Endothelial cell of umbilical vein (primary cell): Measurements from ENCODE around the gene SLC44A2. TPM values are rescaled to one million over a fixed set of nuclear protein-coding genes. Genes with fewer than 3 reads are reported as not detected.
A peak's percentile ranks its signal among the peaks of the same experiment; 100 is the strongest.

Experiments
- BruUV-seq: library from RNA; stranded (reverse); fragments of 400-500 nt; replicated peaks from 2 replicates; lab custom pipeline; 2021; lab: Mats Ljungman, UMichigan
- CTCF ChIA-PET: fragments of 300-600, 350-600 bp; sonication (Branson Sonifier 250); formaldehyde crosslinking; loops from one replicate; lab custom pipeline; 2021; ENCODE audit warnings: antibody characterized with exemption, inconsistent platforms; lab: Charles Lee
- POLR2A ChIA-PET: fragments of 300-600, 350-600 bp; sonication (Branson Sonifier 250); formaldehyde crosslinking; loops from one replicate; lab custom pipeline; 2021; ENCODE audit warnings: antibody characterized with exemption, inconsistent platforms; lab: Charles Lee
- DNase-seq: peaks from one replicate; pipeline ENCODE4 v3.0.0-alpha.2; 2011; ENCODE audit warnings: low read depth, low spot score
- FAIRE-seq: peaks from 2 replicates; lab custom pipeline; 2011; peaks lifted over from hg19 to GRCh38; lab: Jason Lieb, UNC
- H2AFZ ChIP-seq: 2 replicates; pipeline ENCODE4 v1.6.0; 2012; ENCODE audit warnings: low read depth, low read length, control low read depth, inconsistent platforms
- H3K27ac ChIP-seq: 2 replicates; pipeline ENCODE4 v1.5.1; 2011; ENCODE audit warnings: low read depth, mild to moderate bottlenecking, control low read depth, low read length, moderate library complexity; ENCODE audit not compliant: insufficient read depth
- H3K27me3 ChIP-seq, 2 experiments: 2 replicates each; pipeline versions ENCODE4 v1.6.0 to v1.6.1; 2011; ENCODE audit warnings: low read length in 2 of 2, mixed read lengths in 1 of 2; ENCODE audit not compliant: control insufficient read depth in 2 of 2, insufficient read depth in 2 of 2
- H3K36me3 ChIP-seq, 2 experiments: 2 replicates in 1 of 2; 3 replicates in 1 of 2; pipeline ENCODE4 v1.5.1; 2011; ENCODE audit warnings: low read length in 2 of 2, mild to moderate bottlenecking in 1 of 2, moderate library complexity in 1 of 2; ENCODE audit not compliant: control insufficient read depth in 2 of 2, insufficient read depth in 2 of 2; ENCODE audit errors: extremely low read depth in 1 of 2
- H3K4me1 ChIP-seq: 3 replicates; pipeline ENCODE4 v1.5.1; 2011; ENCODE audit warnings: mild to moderate bottlenecking, low read length; ENCODE audit not compliant: control insufficient read depth, insufficient read depth; ENCODE audit errors: extremely low read depth
- H3K4me2 ChIP-seq: 2 replicates; pipeline ENCODE4 v1.6.1; 2011; ENCODE audit warnings: low read length, control low read depth, mixed read lengths; ENCODE audit not compliant: insufficient read depth
- H3K4me3 ChIP-seq, 3 experiments: fragments of 200-600 bp in 1 of 3; sonication (generic), shearing (Covaris generic) in 1 of 3; replicated peaks in 1 of 3; 2 replicates each; pipeline ENCODE4 v1.5.1; 2011 to 2016; ENCODE audit warnings: control low read depth in 3 of 3, low read length in 3 of 3, mild to moderate bottlenecking in 2 of 3, inconsistent platforms in 1 of 3, low read depth in 1 of 3, moderate library complexity in 1 of 3; ENCODE audit not compliant: insufficient read depth in 1 of 3
- H3K79me2 ChIP-seq: 2 replicates; pipeline ENCODE4 v1.6.0; 2012; ENCODE audit warnings: low read length, inconsistent platforms; ENCODE audit not compliant: control insufficient read depth, insufficient read depth
- H3K9ac ChIP-seq: replicated peaks from 2 replicates; pipeline ENCODE3; 2011; ENCODE audit warnings: low read length, control low read depth; ENCODE audit not compliant: insufficient read depth; ENCODE audit errors: extremely low read depth
- H3K9me1 ChIP-seq: replicated peaks from 3 replicates; pipeline ENCODE4 v1.6.0; 2011; ENCODE audit warnings: mild to moderate bottlenecking, low read length; ENCODE audit not compliant: control insufficient read depth, insufficient read depth; ENCODE audit errors: extremely low read depth
- H3K9me3 ChIP-seq: replicated peaks from 2 replicates; pipeline ENCODE4 v1.5.1; 2012; ENCODE audit warnings: low read length, inconsistent platforms; ENCODE audit not compliant: control insufficient read depth, insufficient read depth
- H4K20me1 ChIP-seq: replicated peaks from 2 replicates; pipeline ENCODE3; 2011; ENCODE audit warnings: mild to moderate bottlenecking, low read length; ENCODE audit not compliant: control insufficient read depth, insufficient read depth; ENCODE audit errors: extremely low read depth
- CTCF ChIP-seq, 2 donors: IDR thresholded peaks; 1 replicate in 1 of 2; 2 replicates in 1 of 2; pipeline ENCODE4 v1.5.1; 2011; ENCODE audit warnings: low read length in 2 of 2, mild to moderate bottlenecking in 2 of 2, moderate library complexity in 2 of 2, control low read depth in 1 of 2, inconsistent platforms in 1 of 2, low read depth in 1 of 2; ENCODE audit not compliant: insufficient read depth in 1 of 2; ENCODE audit errors: extremely low read depth in 1 of 2
- FOS ChIP-seq: IDR thresholded peaks from 2 replicates; pipeline ENCODE4 v1.6.1; 2011; ENCODE audit warnings: mild to moderate bottlenecking, low read length, moderate library complexity, borderline replicate concordance; ENCODE audit not compliant: insufficient read depth
- GATA2 ChIP-seq: IDR thresholded peaks from 2 replicates; pipeline ENCODE4 v1.7.0; 2011; ENCODE audit warnings: low read depth, mild to moderate bottlenecking, moderate library complexity, mixed read lengths, low read length; ENCODE audit not compliant: insufficient read length, insufficient read depth
- JUN ChIP-seq: IDR thresholded peaks from 2 replicates; pipeline ENCODE4 v1.6.1; 2011; ENCODE audit warnings: borderline replicate concordance, low read depth; ENCODE audit not compliant: insufficient read length, insufficient read depth
- POLR2AphosphoS5 ChIP-seq: IDR thresholded peaks from 2 replicates; pipeline ENCODE4 v1.6.1; 2012; ENCODE audit warnings: low read depth, mild to moderate bottlenecking, control low read depth, low read length, moderate library complexity; ENCODE audit not compliant: insufficient read depth
- dilution Hi-C: fragments of 300-500 bp; cut with MboI; formaldehyde crosslinking; loops from one replicate; pipeline ENCODE4 v1.15.0; 2019; ENCODE audit warnings: low sequenced_read_pairs; ENCODE audit not compliant: extremely low pct_ligation_motif_present
- intact Hi-C: fragments of 100-400 bp; cut with micrococcal nuclease; formaldehyde crosslinking; loops from one replicate; pipeline ENCODE4 v1.10.0; 2022
- polyA plus RNA-seq, 4 experiments: library from polyadenylated mRNA; depleted of rRNA in 3 of 4; stranded (reverse) in 3 of 4; unstranded in 1 of 4; fragments of >200 nt; gene quantifications; 2 replicates each; pipeline versions ENCODE4 v1.2.1 to v1.2.3, GENCODE V29; 2011 to 2012; ENCODE audit warnings: missing spikeins in 1 of 4
- total RNA-seq: library from RNA; stranded (reverse); gene quantifications from 2 replicates; pipeline ENCODE4 v1.2.3, GENCODE V29; 2021

Gene SLC44A2
- total and polyA plus RNA-seq, 2 donors (not counting 3 experiments of a cell fraction or from before 2014, with no cell fraction given) = 97.7 to 130 TPM

GRCh38 chr19:10643968-10644259, 18.6 kb downstream of the SLC44A2 start:
- Histone ChIP-seq H3K4me3 (no peak overlapping the region), H3K27ac (no peak overlapping the region), H3K27me3 (no peaks in the 10 kb centered on the region), H3K4me2 (no peak overlapping the region), H2AFZ (no peak overlapping the region), H4K20me1 (no peaks in the 10 kb centered on the region), H3K9me3 (no peaks in the 10 kb centered on the region), H3K9me1 (no peaks in the 10 kb centered on the region), H3K9ac (no peak overlapping the region), H3K4me1 (peaks cover 4% of the 10 kb centered on the region), H3K36me3 (peaks cover 0 to 18% of the 10 kb centered on the region in 2 experiments), H3K79me2 (no peaks in the 10 kb centered on the region)
- ChIA-PET POLR2A (interaction anchor here (0.9 kb wide), 1 partner anchor 63 kb away, joined by 5 read pairs; no protein-coding TSS in a partner anchor), CTCF (interaction anchor here (0.6 to 14.4 kb wide), 27 partner anchors 9 to 165 kb away, joined by 3 to 654 read pairs (median 9); partner anchors contain the start of genes ATG4D, KRI1, QTRT1 and SLC44A2)
- TF ChIP-seq CTCF (IDR thresholded peaks at IDR 0.05; ENCODE audit: extremely low read depth in 1 of 2, insufficient read depth in 1 of 2, low read depth in 1 of 2, low read length in 2 of 2) (no peak), GATA2 (no peak), JUN (no peak), POLR2AphosphoS5 (no peak), FOS (no peak)
- FAIRE-seq (no peak), DNase-seq (peak; percentile 23)
- dilution Hi-C loops = no loop called here
- intact Hi-C loops = loop anchor here (1.0 to 2.0 kb wide), 3 partner anchors 39 to 103 kb away; no protein-coding TSS in a partner anchor
- BruUV-seq = TSS peak; percentile 61
